WTC11 (cell line): ENCODE measurements around the gene SHISA6.

Experiments used
- CTCF ChIP-seq: fragments of 200-600 bp; IDR thresholded peaks from 2 replicates; pipeline ENCODE4 v1.8.0; 2022; ENCODE audit warnings: antibody characterized with exemption
- GABPB1 ChIP-seq: sonication (generic); formaldehyde crosslinking; IDR thresholded peaks from 2 replicates; pipeline ENCODE4 v1.8.1; 2023; ENCODE audit warnings: mild to moderate bottlenecking, missing genetic modification reagents
- JUN ChIP-seq: sonication (generic); formaldehyde crosslinking; IDR thresholded peaks from 2 replicates; pipeline ENCODE4 v1.8.0; 2023; ENCODE audit warnings: mild to moderate bottlenecking, missing genetic modification reagents
- SP1 ChIP-seq: sonication (generic); formaldehyde crosslinking; conservative IDR thresholded peaks from 2 replicates; pipeline ENCODE4 v1.8.1; 2022; ENCODE audit warnings: missing genetic modification reagents
- USF1 ChIP-seq: sonication (generic); formaldehyde crosslinking; IDR thresholded peaks from 2 replicates; pipeline ENCODE4 v1.8.0; 2022; ENCODE audit warnings: mild to moderate bottlenecking, missing genetic modification reagents
- ZNF263 ChIP-seq: sonication (generic); formaldehyde crosslinking; IDR thresholded peaks from 2 replicates; pipeline ENCODE4 v1.8.1; 2022; ENCODE audit warnings: low read depth, mild to moderate bottlenecking, moderate library complexity, missing genetic modification reagents
- ZNF281 ChIP-seq: sonication (generic); formaldehyde crosslinking; IDR thresholded peaks from 2 replicates; pipeline ENCODE4 v1.8.0; 2023; ENCODE audit warnings: mild to moderate bottlenecking, missing genetic modification reagents
- ZNF512 ChIP-seq: sonication (generic); formaldehyde crosslinking; IDR thresholded peaks from 2 replicates; pipeline ENCODE4 v1.8.1; 2022; ENCODE audit warnings: missing genetic modification reagents, borderline replicate concordance
- TF ChIP-seq, protein P1 (sequence below): sonication (generic); formaldehyde crosslinking; IDR thresholded peaks from 2 replicates; pipeline ENCODE4 v1.8.1; 2022; ENCODE audit warnings: mild to moderate bottlenecking, missing genetic modification reagents, moderate library complexity, borderline replicate concordance
- TF ChIP-seq, protein P2 (sequence below): sonication (generic); formaldehyde crosslinking; IDR thresholded peaks from 2 replicates; pipeline ENCODE4 v1.8.1; 2023; ENCODE audit warnings: mild to moderate bottlenecking, missing genetic modification reagents, moderate library complexity

- TF ChIP-seq CTCF (no peak), ZNF281 (CRISPR knock-in tag) (no peak), JUN (CRISPR knock-in tag) (no peak), ZNF263 (no peak), SP1 (CRISPR knock-in tag) (no peak), USF1 (CRISPR knock-in tag) (no peak), GABPB1 (no peak), ZNF512 (CRISPR knock-in tag) (no peak)
- TF ChIP-seq, protein P1, sequence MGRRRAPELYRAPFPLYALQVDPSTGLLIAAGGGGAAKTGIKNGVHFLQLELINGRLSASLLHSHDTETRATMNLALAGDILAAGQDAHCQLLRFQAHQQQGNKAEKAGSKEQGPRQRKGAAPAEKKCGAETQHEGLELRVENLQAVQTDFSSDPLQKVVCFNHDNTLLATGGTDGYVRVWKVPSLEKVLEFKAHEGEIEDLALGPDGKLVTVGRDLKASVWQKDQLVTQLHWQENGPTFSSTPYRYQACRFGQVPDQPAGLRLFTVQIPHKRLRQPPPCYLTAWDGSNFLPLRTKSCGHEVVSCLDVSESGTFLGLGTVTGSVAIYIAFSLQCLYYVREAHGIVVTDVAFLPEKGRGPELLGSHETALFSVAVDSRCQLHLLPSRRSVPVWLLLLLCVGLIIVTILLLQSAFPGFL (CRISPR knock-in tag): no peak
- TF ChIP-seq, protein P2, sequence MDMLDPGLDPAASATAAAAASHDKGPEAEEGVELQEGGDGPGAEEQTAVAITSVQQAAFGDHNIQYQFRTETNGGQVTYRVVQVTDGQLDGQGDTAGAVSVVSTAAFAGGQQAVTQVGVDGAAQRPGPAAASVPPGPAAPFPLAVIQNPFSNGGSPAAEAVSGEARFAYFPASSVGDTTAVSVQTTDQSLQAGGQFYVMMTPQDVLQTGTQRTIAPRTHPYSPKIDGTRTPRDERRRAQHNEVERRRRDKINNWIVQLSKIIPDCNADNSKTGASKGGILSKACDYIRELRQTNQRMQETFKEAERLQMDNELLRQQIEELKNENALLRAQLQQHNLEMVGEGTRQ: no peak
Measured at GRCh38 chr17:11461993-11462548, 221.1 kb downstream of the SHISA6 start.
